GM23338 (cell line): Measurements from ENCODE around the gene CDYL. TPM values are rescaled to one million over a fixed set of nuclear protein-coding genes. Genes with fewer than 3 reads are reported as not detected.

Source experiments
- CREB1 ChIP-seq: fragments of 250-450 bp; sonication (Bioruptor Pico); IDR thresholded peaks from 2 replicates; pipeline ENCODE4 v1.5.0; 2020; ENCODE audit warnings: low read depth, mild to moderate bottlenecking, moderate library complexity
- EZH2 ChIP-seq: fragments of 200-600 bp; sonication (generic); IDR thresholded peaks from one replicate; pipeline ENCODE4 v1.8.0; 2017; ENCODE audit warnings: antibody characterized with exemption, mild to moderate bottlenecking, low read depth; ENCODE audit not compliant: unreplicated experiment
- EZH2phosphoT487 ChIP-seq: fragments of 200-600 bp; sonication (generic); IDR thresholded peaks from one replicate; pipeline ENCODE4 v1.8.1; 2018; ENCODE audit warnings: antibody characterized with exemption; ENCODE audit not compliant: unreplicated experiment
- JUNB ChIP-seq: IDR thresholded peaks from one replicate; pipeline ENCODE4 v1.6.1; 2016; ENCODE audit warnings: antibody characterized with exemption; ENCODE audit not compliant: unreplicated experiment
- NANOG ChIP-seq: IDR thresholded peaks from 2 replicates; pipeline ENCODE4 v1.6.1; 2016; ENCODE audit warnings: antibody characterized with exemption, borderline replicate concordance
- POLR2AphosphoS5 ChIP-seq: IDR thresholded peaks from 2 replicates; pipeline ENCODE4 v1.6.1; 2016; ENCODE audit warnings: antibody characterized with exemption, low read depth
- ZNF331 ChIP-seq: fragments of 250-450 bp; sonication (Bioruptor Pico); IDR thresholded peaks from 2 replicates; pipeline ENCODE4 v1.5.0; 2020; ENCODE audit warnings: low read depth, mild to moderate bottlenecking, moderate library complexity
- polyA plus RNA-seq: library from polyadenylated mRNA; unstranded; fragments of >200 nt; fragmentation: Nextera tagmentation; extraction: Ambion mirVana; gene quantifications from 2 replicates; pipeline ENCODE4 v1.2.1, GENCODE V29; 2016
- total RNA-seq: library from RNA; depleted of rRNA; stranded (reverse); fragments of >200 nt; shearing (Covaris generic); gene quantifications from 2 replicates; pipeline ENCODE4 v1.2.3, GENCODE V29; 2014
- TF ChIP-seq, protein P1 (sequence below): fragments of 250-450 bp; sonication (Bioruptor Pico); IDR thresholded peaks from 2 replicates; pipeline ENCODE4 v1.5.0; 2020; ENCODE audit warnings: mild to moderate bottlenecking, moderate library complexity
- TF ChIP-seq, protein P2 (sequence below): IDR thresholded peaks from 2 replicates; pipeline ENCODE4 v1.6.1; 2016; ENCODE audit warnings: antibody characterized with exemption

CDYL gene
- total and polyA plus RNA-seq, 2 experiments from 2014 or later, result 67.2 to 128 TPM

DNA sequence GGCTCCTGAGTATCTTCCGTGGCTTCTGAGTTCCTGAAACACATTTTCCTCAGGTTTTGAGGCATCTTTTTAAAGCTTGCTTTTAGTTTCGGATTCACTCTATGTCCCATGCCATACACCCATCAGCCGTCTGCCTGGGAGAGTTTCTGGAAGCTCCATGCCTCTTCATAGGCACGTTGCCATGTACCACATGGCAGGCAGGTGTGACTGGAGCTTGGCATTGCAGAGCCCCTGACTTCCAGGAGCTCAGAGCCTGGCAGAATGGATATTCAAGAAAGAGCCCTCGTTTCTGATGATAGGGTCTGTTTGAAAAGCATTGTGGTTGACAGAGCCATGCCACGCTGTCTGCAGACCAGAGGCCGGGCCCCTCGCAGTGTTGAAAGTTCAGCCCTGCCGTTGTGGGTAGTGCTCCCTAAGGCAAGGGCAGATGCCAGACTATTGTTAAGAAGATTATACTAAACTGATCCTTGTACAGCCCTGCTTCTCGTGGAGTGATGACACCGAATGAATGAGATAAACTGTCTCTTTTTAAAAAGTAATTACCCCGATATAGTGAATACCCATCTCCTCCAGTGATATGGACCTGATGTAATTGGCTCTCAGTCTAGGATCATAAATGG is 127.7 kb downstream of the CDYL start (continued):
- TF ChIP-seq, protein P1, sequence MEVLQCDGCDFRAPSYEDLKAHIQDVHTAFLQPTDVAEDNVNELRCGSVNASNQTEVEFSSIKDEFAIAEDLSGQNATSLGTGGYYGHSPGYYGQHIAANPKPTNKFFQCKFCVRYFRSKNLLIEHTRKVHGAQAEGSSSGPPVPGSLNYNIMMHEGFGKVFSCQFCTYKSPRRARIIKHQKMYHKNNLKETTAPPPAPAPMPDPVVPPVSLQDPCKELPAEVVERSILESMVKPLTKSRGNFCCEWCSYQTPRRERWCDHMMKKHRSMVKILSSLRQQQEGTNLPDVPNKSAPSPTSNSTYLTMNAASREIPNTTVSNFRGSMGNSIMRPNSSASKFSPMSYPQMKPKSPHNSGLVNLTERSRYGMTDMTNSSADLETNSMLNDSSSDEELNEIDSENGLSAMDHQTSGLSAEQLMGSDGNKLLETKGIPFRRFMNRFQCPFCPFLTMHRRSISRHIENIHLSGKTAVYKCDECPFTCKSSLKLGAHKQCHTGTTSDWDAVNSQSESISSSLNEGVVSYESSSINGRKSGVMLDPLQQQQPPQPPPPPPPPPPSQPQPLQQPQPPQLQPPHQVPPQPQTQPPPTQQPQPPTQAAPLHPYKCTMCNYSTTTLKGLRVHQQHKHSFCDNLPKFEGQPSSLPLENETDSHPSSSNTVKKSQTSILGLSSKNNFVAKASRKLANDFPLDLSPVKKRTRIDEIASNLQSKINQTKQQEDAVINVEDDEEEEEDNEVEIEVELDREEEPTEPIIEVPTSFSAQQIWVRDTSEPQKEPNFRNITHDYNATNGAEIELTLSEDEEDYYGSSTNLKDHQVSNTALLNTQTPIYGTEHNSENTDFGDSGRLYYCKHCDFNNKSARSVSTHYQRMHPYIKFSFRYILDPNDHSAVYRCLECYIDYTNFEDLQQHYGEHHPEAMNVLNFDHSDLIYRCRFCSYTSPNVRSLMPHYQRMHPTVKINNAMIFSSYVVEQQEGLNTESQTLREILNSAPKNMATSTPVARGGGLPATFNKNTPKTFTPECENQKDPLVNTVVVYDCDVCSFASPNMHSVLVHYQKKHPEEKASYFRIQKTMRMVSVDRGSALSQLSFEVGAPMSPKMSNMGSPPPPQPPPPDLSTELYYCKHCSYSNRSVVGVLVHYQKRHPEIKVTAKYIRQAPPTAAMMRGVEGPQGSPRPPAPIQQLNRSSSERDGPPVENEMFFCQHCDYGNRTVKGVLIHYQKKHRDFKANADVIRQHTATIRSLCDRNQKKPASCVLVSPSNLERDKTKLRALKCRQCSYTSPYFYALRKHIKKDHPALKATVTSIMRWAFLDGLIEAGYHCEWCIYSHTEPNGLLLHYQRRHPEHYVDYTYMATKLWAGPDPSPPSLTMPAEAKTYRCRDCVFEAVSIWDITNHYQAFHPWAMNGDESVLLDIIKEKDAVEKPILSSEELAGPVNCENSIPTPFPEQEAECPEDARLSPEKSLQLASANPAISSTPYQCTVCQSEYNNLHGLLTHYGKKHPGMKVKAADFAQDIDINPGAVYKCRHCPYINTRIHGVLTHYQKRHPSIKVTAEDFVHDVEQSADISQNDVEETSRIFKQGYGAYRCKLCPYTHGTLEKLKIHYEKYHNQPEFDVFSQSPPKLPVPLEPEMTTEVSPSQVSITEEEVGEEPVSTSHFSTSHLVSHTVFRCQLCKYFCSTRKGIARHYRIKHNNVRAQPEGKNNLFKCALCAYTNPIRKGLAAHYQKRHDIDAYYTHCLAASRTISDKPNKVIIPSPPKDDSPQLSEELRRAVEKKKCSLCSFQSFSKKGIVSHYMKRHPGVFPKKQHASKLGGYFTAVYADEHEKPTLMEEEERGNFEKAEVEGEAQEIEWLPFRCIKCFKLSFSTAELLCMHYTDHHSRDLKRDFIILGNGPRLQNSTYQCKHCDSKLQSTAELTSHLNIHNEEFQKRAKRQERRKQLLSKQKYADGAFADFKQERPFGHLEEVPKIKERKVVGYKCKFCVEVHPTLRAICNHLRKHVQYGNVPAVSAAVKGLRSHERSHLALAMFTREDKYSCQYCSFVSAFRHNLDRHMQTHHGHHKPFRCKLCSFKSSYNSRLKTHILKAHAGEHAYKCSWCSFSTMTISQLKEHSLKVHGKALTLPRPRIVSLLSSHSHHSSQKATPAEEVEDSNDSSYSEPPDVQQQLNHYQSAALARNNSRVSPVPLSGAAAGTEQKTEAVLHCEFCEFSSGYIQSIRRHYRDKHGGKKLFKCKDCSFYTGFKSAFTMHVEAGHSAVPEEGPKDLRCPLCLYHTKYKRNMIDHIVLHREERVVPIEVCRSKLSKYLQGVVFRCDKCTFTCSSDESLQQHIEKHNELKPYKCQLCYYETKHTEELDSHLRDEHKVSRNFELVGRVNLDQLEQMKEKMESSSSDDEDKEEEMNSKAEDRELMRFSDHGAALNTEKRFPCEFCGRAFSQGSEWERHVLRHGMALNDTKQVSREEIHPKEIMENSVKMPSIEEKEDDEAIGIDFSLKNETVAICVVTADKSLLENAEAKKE (CRISPR knock-in tag), result no peak
- TF ChIP-seq POLR2AphosphoS5 (no peak), ZNF331 (CRISPR knock-in tag) (no peak), EZH2 (no peak), EZH2phosphoT487 (no peak), CREB1 (CRISPR knock-in tag) (no peak), NANOG (no peak), JUNB (no peak)
- TF ChIP-seq, protein P2, sequence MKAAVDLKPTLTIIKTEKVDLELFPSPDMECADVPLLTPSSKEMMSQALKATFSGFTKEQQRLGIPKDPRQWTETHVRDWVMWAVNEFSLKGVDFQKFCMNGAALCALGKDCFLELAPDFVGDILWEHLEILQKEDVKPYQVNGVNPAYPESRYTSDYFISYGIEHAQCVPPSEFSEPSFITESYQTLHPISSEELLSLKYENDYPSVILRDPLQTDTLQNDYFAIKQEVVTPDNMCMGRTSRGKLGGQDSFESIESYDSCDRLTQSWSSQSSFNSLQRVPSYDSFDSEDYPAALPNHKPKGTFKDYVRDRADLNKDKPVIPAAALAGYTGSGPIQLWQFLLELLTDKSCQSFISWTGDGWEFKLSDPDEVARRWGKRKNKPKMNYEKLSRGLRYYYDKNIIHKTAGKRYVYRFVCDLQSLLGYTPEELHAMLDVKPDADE, result no peak
